Measurements from ENCODE around the gene CASZ1. TPM values are rescaled to one million over a fixed set of nuclear protein-coding genes. Genes with fewer than 3 reads are reported as not detected.
A peak's percentile ranks its signal among the peaks of the same experiment; 100 is the strongest.

Gene CASZ1
- total and polyA plus RNA-seq, 9 of the 15 experiments (the other 6 are each of a cell fraction or from before 2014, with no cell fraction given), result 0.01 to 4.0 (median 0.76) TPM; not detected in 1

- TF ChIP-seq ZBTB5 (IDR thresholded peaks at IDR 0.05), result peak; percentile 40; the same call in 1 of the 2 replicates
- no peak for TF ChIP-seq CBX2 (IDR thresholded peaks at IDR 0.05; ENCODE audit: insufficient read depth, low read length, poor library complexity, severe bottlenecking)
- TF ChIP-seq TRIM24 (IDR thresholded peaks at IDR 0.05), result peak in 1 of 2 experiments; percentile 20; a peak in 1 of 4 replicates
- TF ChIP-seq E4F1 (CRISPR knock-in tag; IDR thresholded peaks at IDR 0.05; ENCODE audit: borderline replicate concordance), result no peak
- TF ChIP-seq ZFP36 (IDR thresholded peaks at IDR 0.05; ENCODE audit: low read depth, low read length, partially characterized antibody), result no peak
- peak in 1 of 2 experiments; percentile 43; a peak in 1 of 4 replicates for TF ChIP-seq HDAC1 (IDR thresholded peaks at IDR 0.05)
- TF ChIP-seq, protein P1, sequence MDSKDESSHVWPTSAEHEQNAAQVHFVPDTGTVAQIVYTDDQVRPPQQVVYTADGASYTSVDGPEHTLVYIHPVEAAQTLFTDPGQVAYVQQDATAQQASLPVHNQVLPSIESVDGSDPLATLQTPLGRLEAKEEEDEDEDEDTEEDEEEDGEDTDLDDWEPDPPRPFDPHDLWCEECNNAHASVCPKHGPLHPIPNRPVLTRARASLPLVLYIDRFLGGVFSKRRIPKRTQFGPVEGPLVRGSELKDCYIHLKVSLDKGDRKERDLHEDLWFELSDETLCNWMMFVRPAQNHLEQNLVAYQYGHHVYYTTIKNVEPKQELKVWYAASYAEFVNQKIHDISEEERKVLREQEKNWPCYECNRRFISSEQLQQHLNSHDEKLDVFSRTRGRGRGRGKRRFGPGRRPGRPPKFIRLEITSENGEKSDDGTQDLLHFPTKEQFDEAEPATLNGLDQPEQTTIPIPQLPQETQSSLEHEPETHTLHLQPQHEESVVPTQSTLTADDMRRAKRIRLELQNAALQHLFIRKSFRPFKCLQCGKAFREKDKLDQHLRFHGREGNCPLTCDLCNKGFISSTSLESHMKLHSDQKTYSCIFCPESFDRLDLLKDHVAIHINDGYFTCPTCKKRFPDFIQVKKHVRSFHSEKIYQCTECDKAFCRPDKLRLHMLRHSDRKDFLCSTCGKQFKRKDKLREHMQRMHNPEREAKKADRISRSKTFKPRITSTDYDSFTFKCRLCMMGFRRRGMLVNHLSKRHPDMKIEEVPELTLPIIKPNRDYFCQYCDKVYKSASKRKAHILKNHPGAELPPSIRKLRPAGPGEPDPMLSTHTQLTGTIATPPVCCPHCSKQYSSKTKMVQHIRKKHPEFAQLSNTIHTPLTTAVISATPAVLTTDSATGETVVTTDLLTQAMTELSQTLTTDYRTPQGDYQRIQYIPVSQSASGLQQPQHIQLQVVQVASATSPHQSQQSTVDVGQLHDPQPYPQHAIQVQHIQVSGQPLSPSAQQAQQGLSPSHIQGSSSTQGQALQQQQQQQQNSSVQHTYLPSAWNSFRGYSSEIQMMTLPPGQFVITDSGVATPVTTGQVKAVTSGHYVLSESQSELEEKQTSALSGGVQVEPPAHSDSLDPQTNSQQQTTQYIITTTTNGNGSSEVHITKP (IDR thresholded peaks at IDR 0.05; ENCODE audit: partially characterized antibody), result no peak
- TF ChIP-seq RFX5 (IDR thresholded peaks at IDR 0.05; ENCODE audit: low read depth, low read length), result no peak
- TF ChIP-seq ZNF239 (CRISPR knock-in tag; IDR thresholded peaks at IDR 0.05), result no peak
- no peak for TF ChIP-seq POLR2G (IDR thresholded peaks at IDR 0.05; ENCODE audit: low read depth, low read length)
- TF ChIP-seq SMAD3 (CRISPR knock-in tag; conservative IDR thresholded peaks at IDR 0.05), result no peak
- no peak for TF ChIP-seq HMGN3 (IDR thresholded peaks at IDR 0.05; ENCODE audit: borderline replicate concordance, extremely low read depth, insufficient read length, low read depth, low read length)
- TF ChIP-seq TCF7L2 (IDR thresholded peaks at IDR 0.05; ENCODE audit: low read depth, low read length), result no peak
- TF ChIP-seq DPF2 (IDR thresholded peaks at IDR 0.05), result peak; percentile 36; the same call in 1 of the 2 replicates
- no peak for TF ChIP-seq ZBTB1 (CRISPR knock-in tag; IDR thresholded peaks at IDR 0.05; ENCODE audit: borderline replicate concordance, low read depth)
- 0 out of 2 replicates have a peak, but pooled peaks have one; percentile 3 for TF ChIP-seq OTX1 (CRISPR knock-in tag; IDR thresholded peaks at IDR 0.05)
- TF ChIP-seq MCM7 (IDR thresholded peaks at IDR 0.05), result peak in 1 of 2 experiments; percentile 45; a peak in 2 of 4 replicates
- TF ChIP-seq NUFIP1 (IDR thresholded peaks at IDR 0.05; ENCODE audit: partially characterized antibody), result no peak
These were observed 18.5 kb downstream of the CASZ1 start (continued) for GRCh38 chr1:10777749-10778574.
